ENCODE results near the gene RPS6KB2.

RPS6KB2 gene

GRCh38 chr11:67404515-67405195 lies 23.6 kb upstream of the RPS6KB2 start:
- peaks cover 0 to 5% (median 3%) of the 10 kb centered on the region in 3 donors for H3K36me3 ChIP-seq
- peaks cover 0 to 59% of the 10 kb centered on the region in 2 donors for H3K27me3 ChIP-seq
- TF ChIP-seq CTCF (IDR thresholded peaks at IDR 0.05) = no peak
- DNase-seq = no peak
- intact Hi-C loops (cut with DNase I; ENCODE audit: low total_unique reads) = loop anchor here (5.0 kb wide), 1 partner anchor 63 kb away; the partner anchor contains the start of gene TMEM134
- no peak overlapping the region for H3K4me3 ChIP-seq
- no peaks in the 10 kb centered on the region for H3K9me3 ChIP-seq
- no peak overlapping the region for H3K27ac ChIP-seq
- peaks cover 0 to 27% (median 17%) of the 10 kb centered on the region in 4 donors for H3K4me1 ChIP-seq

- Histone ChIP-seq H3K9me3 (no peaks in the 10 kb centered on the region), H3K4me1 (peaks cover 0 to 24% (median 12%) of the 10 kb centered on the region in 4 donors), H3K27me3 (peaks cover 0 to 65% of the 10 kb centered on the region in 2 donors), H3K27ac (no peak overlapping the region), H3K4me3 (no peak overlapping the region), H3K36me3 (no peaks in the 10 kb centered on the region)
- no peak for DNase-seq
- intact Hi-C loops (cut with DNase I; ENCODE audit: low total_unique reads) = no loop called here
- no peak for TF ChIP-seq CTCF (IDR thresholded peaks at IDR 0.05)
These were observed 23.1 kb upstream of the RPS6KB2 start for GRCh38 chr11:67405196-67405567.

- Histone ChIP-seq H3K4me1 (peaks cover 0 to 18% (median 6%) of the 10 kb centered on the region in 4 donors), H3K27ac (no peak overlapping the region)
These were observed 22.5 kb upstream of the RPS6KB2 start for GRCh38 chr11:67405688-67406339.

GRCh38 chr11:67406420-67406968 lies 21.8 kb upstream of the RPS6KB2 start:
- Histone ChIP-seq H3K27ac (no peak overlapping the region), H3K27me3 (peaks cover 0 to 78% of the 10 kb centered on the region in 2 donors), H3K9me3 (no peaks in the 10 kb centered on the region), H3K36me3 (no peaks in the 10 kb centered on the region), H3K4me3 (no peak overlapping the region), H3K4me1 (peaks cover 0 to 15% (median 5%) of the 10 kb centered on the region in 4 donors)
- intact Hi-C loops (cut with DNase I; ENCODE audit: low total_unique reads) = no loop called here
- DNase-seq = no peak
- no peak for TF ChIP-seq CTCF (IDR thresholded peaks at IDR 0.05)

More at GRCh38 chr11:67405688-67406339, 22.5 kb upstream of the RPS6KB2 start:
- no peaks in the 10 kb centered on the region for H3K36me3 ChIP-seq
- no peak for TF ChIP-seq CTCF (IDR thresholded peaks at IDR 0.05)
- H3K27me3 ChIP-seq = peaks cover 0 to 71% of the 10 kb centered on the region in 2 donors
- no peaks in the 10 kb centered on the region for H3K9me3 ChIP-seq
- DNase-seq = no peak
- no peak overlapping the region for H3K4me3 ChIP-seq
- intact Hi-C loops (cut with DNase I; ENCODE audit: low total_unique reads) = no loop called here

- Histone ChIP-seq H3K27ac (no peak overlapping the region), H3K27me3 (peaks cover 0 to 84% of the 10 kb centered on the region in 2 donors), H3K36me3 (no peaks in the 10 kb centered on the region), H3K4me1 (peaks cover 0 to 13% (median 3%) of the 10 kb centered on the region in 4 donors), H3K4me3 (no peak overlapping the region), H3K9me3 (no peaks in the 10 kb centered on the region)
- no peak for TF ChIP-seq CTCF (IDR thresholded peaks at IDR 0.05)
- no peak for DNase-seq
- intact Hi-C loops (cut with DNase I; ENCODE audit: low total_unique reads) = no loop called here
These were observed 21.2 kb upstream of the RPS6KB2 start for GRCh38 chr11:67406969-67407687.
